ENCODE results near the gene TUBGCP4.
A peak's percentile ranks its signal among the peaks of the same experiment; 100 is the strongest.

Gene TUBGCP4, protein sequence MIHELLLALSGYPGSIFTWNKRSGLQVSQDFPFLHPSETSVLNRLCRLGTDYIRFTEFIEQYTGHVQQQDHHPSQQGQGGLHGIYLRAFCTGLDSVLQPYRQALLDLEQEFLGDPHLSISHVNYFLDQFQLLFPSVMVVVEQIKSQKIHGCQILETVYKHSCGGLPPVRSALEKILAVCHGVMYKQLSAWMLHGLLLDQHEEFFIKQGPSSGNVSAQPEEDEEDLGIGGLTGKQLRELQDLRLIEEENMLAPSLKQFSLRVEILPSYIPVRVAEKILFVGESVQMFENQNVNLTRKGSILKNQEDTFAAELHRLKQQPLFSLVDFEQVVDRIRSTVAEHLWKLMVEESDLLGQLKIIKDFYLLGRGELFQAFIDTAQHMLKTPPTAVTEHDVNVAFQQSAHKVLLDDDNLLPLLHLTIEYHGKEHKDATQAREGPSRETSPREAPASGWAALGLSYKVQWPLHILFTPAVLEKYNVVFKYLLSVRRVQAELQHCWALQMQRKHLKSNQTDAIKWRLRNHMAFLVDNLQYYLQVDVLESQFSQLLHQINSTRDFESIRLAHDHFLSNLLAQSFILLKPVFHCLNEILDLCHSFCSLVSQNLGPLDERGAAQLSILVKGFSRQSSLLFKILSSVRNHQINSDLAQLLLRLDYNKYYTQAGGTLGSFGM

GRCh38 chr15:43370975-43371974, at the start of gene TUBGCP4, which contains the start of gene ZSCAN29:
Gene TUBGCP4 (plus strand): TSS chr15:43371101. CDS start chr15:43371355, 254 bp downstream.
Gene ZSCAN29 (minus strand): TSS chr15:43371043. CDS start chr15:43369913, 1,130 bp downstream.
- TF ChIP-seq CTCF (IDR thresholded peaks at IDR 0.05) = no peak
- H3K4me3 ChIP-seq (ENCODE audit: low read depth, low read length) = peak within 1 kb of the TSS; percentile 81
- H3K9ac ChIP-seq = peak within 1 kb of the TSS; percentile 37
- H3K9me3 ChIP-seq (ENCODE audit: control insufficient read depth, low read length) = no peaks in the 10 kb centered on the region
- peak within 1 kb of the TSS; percentile 94 for H2AFZ ChIP-seq
- H3K4me2 ChIP-seq (ENCODE audit: low read length) = peak within 1 kb of the TSS; percentile 88
- peaks cover 7% of the 10 kb centered on the region for H3K4me1 ChIP-seq
- peak within 1 kb of the TSS; percentile 39 for H3K27ac ChIP-seq
- no peaks in the 10 kb centered on the region for H3K27me3 ChIP-seq (ENCODE audit: control insufficient read depth, insufficient read depth, low read length)
- no peaks in the 10 kb centered on the region for H3K79me2 ChIP-seq
- H3K36me3 ChIP-seq (ENCODE audit: control insufficient read depth, insufficient read depth, low read length) = no peaks in the 10 kb centered on the region

DNA sequence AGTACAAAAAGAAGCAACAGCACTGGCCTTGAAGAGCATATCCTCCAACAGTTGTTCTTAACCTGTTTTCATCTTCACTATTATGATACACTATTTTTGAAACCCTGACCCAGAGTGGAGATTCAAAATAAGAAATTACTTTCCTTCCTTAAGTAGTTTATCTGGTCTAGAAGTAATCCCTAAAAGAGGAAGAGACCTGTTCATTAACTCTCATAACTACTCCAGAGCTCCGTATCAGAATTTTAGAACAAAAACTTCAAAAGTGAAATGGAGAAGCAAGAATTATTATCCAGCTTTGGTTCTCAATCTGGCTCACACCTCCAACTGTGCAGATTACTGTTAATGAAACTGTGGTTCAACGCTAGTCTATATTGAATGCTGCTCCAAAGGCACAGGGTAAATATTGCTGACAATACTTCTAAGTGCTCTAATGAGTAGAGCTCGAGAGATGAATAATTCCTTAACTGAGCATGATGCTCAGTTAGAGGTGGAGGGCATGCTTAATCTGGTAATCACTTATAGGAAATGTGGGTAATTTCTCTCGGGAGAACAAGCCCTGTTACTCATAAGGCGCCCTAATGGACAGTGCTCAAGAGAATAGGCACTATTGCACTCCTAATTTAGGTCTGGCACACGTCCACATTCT, 45.7 kb upstream of the TUBGCP4 start:
- no peak for TF ChIP-seq CTCF (IDR thresholded peaks at IDR 0.05)
- no peaks in the 10 kb centered on the region for H3K27me3 ChIP-seq (ENCODE audit: control insufficient read depth, insufficient read depth, low read length)
- peaks cover 6% of the 10 kb centered on the region for H3K4me1 ChIP-seq
- no peak overlapping the region for H3K9ac ChIP-seq
- H3K79me2 ChIP-seq = no peaks in the 10 kb centered on the region
- no peaks in the 10 kb centered on the region for H3K36me3 ChIP-seq (ENCODE audit: control insufficient read depth, insufficient read depth, low read length)
- no peak overlapping the region for H3K4me3 ChIP-seq (ENCODE audit: low read depth, low read length)
- H3K9me3 ChIP-seq (ENCODE audit: control insufficient read depth, low read length) = no peaks in the 10 kb centered on the region
- no peak overlapping the region for H2AFZ ChIP-seq
- no peak overlapping the region for H3K27ac ChIP-seq
- no peak overlapping the region for H3K4me2 ChIP-seq (ENCODE audit: low read length)

- peak overlapping the region; percentile 96 for H2AFZ ChIP-seq
These were observed 41.5 kb upstream of the TUBGCP4 start for GRCh38 chr15:43329217-43329959.

More at GRCh38 chr15:43329217-43329959, 41.5 kb upstream of the TUBGCP4 start:
- Histone ChIP-seq H3K4me1 (peaks cover 9% of the 10 kb centered on the region), H3K79me2 (no peaks in the 10 kb centered on the region), H3K9me3 (ENCODE audit: control insufficient read depth, low read length) (no peaks in the 10 kb centered on the region), H3K4me3 (ENCODE audit: low read depth, low read length) (peak overlapping the region; percentile 98), H3K9ac (peak overlapping the region; percentile 53), H3K27ac (peak overlapping the region; percentile 88), H3K4me2 (ENCODE audit: low read length) (peak overlapping the region; percentile 97), H3K36me3 (ENCODE audit: control insufficient read depth, insufficient read depth, low read length) (no peaks in the 10 kb centered on the region), H3K27me3 (ENCODE audit: control insufficient read depth, insufficient read depth, low read length) (no peaks in the 10 kb centered on the region)
- TF ChIP-seq CTCF (IDR thresholded peaks at IDR 0.05) = no peak

Data from parathyroid adenoma (tissue), 2 donors.